HCT116 (cell line): ENCODE measurements around the gene TRIM69. TPM values are rescaled to one million over a fixed set of nuclear protein-coding genes. Genes with fewer than 3 reads are reported as not detected.

Experiments
- ATAC-seq: fragments of 200-7000 bp; cut with Tn5 transposase; 2 replicates; pipeline ENCODE4 v1.9.1; 2020; ENCODE audit warnings: mild to moderate bottlenecking, moderate library complexity
- BruUV-seq: library from RNA; stranded (reverse); fragments of 400-500 nt; replicated peaks from 2 replicates; lab custom pipeline; 2021; lab: Mats Ljungman, UMichigan
- CTCF ChIA-PET: fragments of 300-600 bp; sonication (Branson Sonifier 250); formaldehyde crosslinking; loops from one replicate; lab custom pipeline; 2021; ENCODE audit warnings: antibody characterized with exemption; lab: Charles Lee
- POLR2A ChIA-PET: fragments of 300-600, 350-600 bp; sonication (Branson Sonifier 250); formaldehyde crosslinking; loops from one replicate; lab custom pipeline; 2021; ENCODE audit warnings: antibody characterized with exemption; lab: Charles Lee
- RAD21 ChIA-PET, 2 experiments: fragments of 300-600 bp; sonication (Branson Sonifier 250); formaldehyde crosslinking; loops; one replicate each; lab custom pipeline; 2023; ENCODE audit warnings: low total read pairs in 2 of 2; ENCODE audit not compliant: uncharacterized antibody in 2 of 2, unreplicated experiment in 2 of 2, low non-redundant PET in 1 of 2; lab: Charles Lee
- DNase-seq: peaks from one replicate; pipeline ENCODE4 v3.0.0-alpha.2; 2010; ENCODE audit warnings: low read depth, low spot score
- H2AFZ ChIP-seq: fragments of 200-600 bp; shearing (Covaris generic), sonication (generic); 2 replicates; pipeline ENCODE4 v1.6.1; 2017; ENCODE audit warnings: low read depth, mixed run types, mixed read lengths, antibody characterized with exemption, low read length; ENCODE audit not compliant: poor library complexity, severe bottlenecking
- H3K27ac ChIP-seq: 2 replicates; pipeline ENCODE4 v1.5.1; 2012; ENCODE audit warnings: low read depth, low read length
- H3K27me3 ChIP-seq: fragments of 200-600 bp; sonication (generic); 2 replicates; pipeline ENCODE4 v1.6.1; 2016; ENCODE audit warnings: mixed run types, low read length, mixed read lengths; ENCODE audit not compliant: insufficient read depth
- H3K36me3 ChIP-seq, 2 experiments: fragments of 200-500 bp in 1 of 2; fragments of 200-600 bp in 1 of 2; sonication (Bioruptor generic) in 1 of 2; sonication (generic) in 1 of 2; 2 replicates each; pipeline versions ENCODE4 v1.5.1 to v1.6.1; 2014 to 2016; ENCODE audit warnings: low read length in 2 of 2, inconsistent platforms in 1 of 2, mixed read lengths in 1 of 2, mixed run types in 1 of 2; ENCODE audit not compliant: insufficient read depth in 2 of 2, control insufficient read depth in 1 of 2
- H3K4me1 ChIP-seq, 2 experiments: fragments of 200-600 bp in 1 of 2; sonication (generic) in 1 of 2; 2 replicates each; pipeline versions ENCODE4 v1.5.1 to v1.6.1; 2012 to 2017; ENCODE audit warnings: low read length in 2 of 2, inconsistent platforms in 1 of 2, mild to moderate bottlenecking in 1 of 2, mixed read lengths in 1 of 2, mixed run types in 1 of 2, moderate library complexity in 1 of 2; ENCODE audit not compliant: insufficient read depth in 2 of 2, control insufficient read depth in 1 of 2
- H3K4me2 ChIP-seq: fragments of 200-600 bp; sonication (generic); 2 replicates; pipeline ENCODE4 v1.6.1; 2017; ENCODE audit warnings: mixed run types, low read length, mixed read lengths
- H3K4me3 ChIP-seq, 2 experiments: fragments of 200-600 bp in 1 of 2; sonication (generic) in 1 of 2; replicated peaks in 1 of 2; 2 replicates each; pipeline ENCODE4 v1.5.1; 2011 to 2016; ENCODE audit warnings: low read length in 2 of 2, control low read depth in 1 of 2, low read depth in 1 of 2, mild to moderate bottlenecking in 1 of 2, mixed read lengths in 1 of 2, mixed run types in 1 of 2
- H3K79me2 ChIP-seq: fragments of 200-600 bp; sonication (generic); 2 replicates; pipeline ENCODE4 v1.6.1; 2017; ENCODE audit warnings: mild to moderate bottlenecking, mixed run types, low read length, moderate library complexity, mixed read lengths; ENCODE audit not compliant: insufficient read depth
- H3K9ac ChIP-seq: fragments of 200-600 bp; sonication (generic); 2 replicates; pipeline ENCODE4 v1.6.1; 2016; ENCODE audit warnings: low read length, mixed read lengths
- H3K9me2 ChIP-seq: fragments of 200-600 bp; sonication (generic), shearing (Covaris generic); 2 replicates; pipeline ENCODE4 v1.6.1; 2017; ENCODE audit warnings: mixed run types, mild to moderate bottlenecking, moderate library complexity; ENCODE audit not compliant: insufficient read depth
- H3K9me3 ChIP-seq, 2 experiments: fragments of 200-500 bp in 1 of 2; fragments of 200-600 bp in 1 of 2; sonication (Bioruptor generic) in 1 of 2; sonication (generic) in 1 of 2; 2 replicates each; pipeline ENCODE4 v1.6.1; 2014 to 2017; ENCODE audit warnings: low read length in 2 of 2, mixed read lengths in 2 of 2, inconsistent platforms in 1 of 2, low read depth in 1 of 2, mild to moderate bottlenecking in 1 of 2, mixed run types in 1 of 2, moderate library complexity in 1 of 2; ENCODE audit not compliant: control insufficient read depth in 1 of 2, insufficient read depth in 1 of 2
- H4K20me1 ChIP-seq: fragments of 200-600 bp; sonication (generic), shearing (Covaris generic); 2 replicates; pipeline ENCODE4 v1.6.1; 2017; ENCODE audit warnings: mixed run types, mild to moderate bottlenecking, moderate library complexity; ENCODE audit not compliant: insufficient read depth
- CBX3 ChIP-seq: IDR thresholded peaks from 2 replicates; pipeline ENCODE4 v1.6.1; 2012; ENCODE audit warnings: low read depth
- CEBPB ChIP-seq: IDR thresholded peaks from 2 replicates; pipeline ENCODE4 v1.6.1; 2012; ENCODE audit warnings: low read depth
- EGR1 ChIP-seq: IDR thresholded peaks from 2 replicates; pipeline ENCODE4 v1.6.1; 2012; ENCODE audit warnings: low read depth
- EZH2 ChIP-seq: fragments of 200-600 bp; sonication (generic); IDR thresholded peaks from 2 replicates; pipeline ENCODE4 v1.6.1; 2017; ENCODE audit warnings: antibody characterized with exemption, mixed run types
- JUND ChIP-seq: IDR thresholded peaks from 2 replicates; pipeline ENCODE4 v1.6.1; 2012
- POLR2A ChIP-seq: IDR thresholded peaks from 2 replicates; pipeline ENCODE4 v1.7.0; 2011; ENCODE audit warnings: borderline replicate concordance; ENCODE audit not compliant: insufficient read depth, insufficient read length; ENCODE audit errors: extremely low read depth
- POLR2AphosphoS5 ChIP-seq: IDR thresholded peaks from 2 replicates; pipeline ENCODE4 v1.6.1; 2011; ENCODE audit warnings: mild to moderate bottlenecking, low read depth, low read length, moderate library complexity
- RAD21 ChIP-seq: IDR thresholded peaks from 2 replicates; pipeline ENCODE4 v1.6.1; 2012; ENCODE audit warnings: low read depth, mild to moderate bottlenecking
- SP1 ChIP-seq: IDR thresholded peaks from 2 replicates; pipeline ENCODE4 v1.6.1; 2012; ENCODE audit warnings: low read depth
- SRF ChIP-seq: IDR thresholded peaks from 2 replicates; pipeline ENCODE4 v1.6.1; 2012; ENCODE audit warnings: low read depth
- TCF7L2 ChIP-seq: IDR thresholded peaks from 2 replicates; pipeline ENCODE4 v1.7.0; 2011; ENCODE audit warnings: borderline replicate concordance, inconsistent platforms; ENCODE audit not compliant: insufficient read depth, insufficient read length; ENCODE audit errors: extremely low read depth
- YY1 ChIP-seq: IDR thresholded peaks from 2 replicates; pipeline ENCODE4 v1.6.1; 2011; ENCODE audit warnings: low read length, low read depth, moderate library complexity, mild to moderate bottlenecking; ENCODE audit not compliant: insufficient replicate concordance; ENCODE audit errors: extremely low read depth
- ZNF274 ChIP-seq: fragments of 200-500 bp; sonication (Bioruptor generic); IDR thresholded peaks from 2 replicates; pipeline ENCODE4 v1.6.1; 2014; ENCODE audit warnings: mild to moderate bottlenecking, low read depth, low read length, inconsistent platforms
- intact Hi-C: fragments of 100-400 bp; cut with micrococcal nuclease; formaldehyde crosslinking; loops from 2 replicates; pipeline ENCODE4 v1.10.0; 2022
- total RNA-seq: library from RNA; stranded (reverse); gene quantifications from one replicate; pipeline ENCODE4 v1.2.1, GENCODE V29; 2021; ENCODE audit not compliant: unreplicated experiment
- TF ChIP-seq, protein P1 (sequence below): IDR thresholded peaks from 2 replicates; pipeline ENCODE4 v1.6.1; 2012
- TF ChIP-seq, protein P2 (sequence below): IDR thresholded peaks from 2 replicates; pipeline ENCODE4 v1.6.1; 2012
- TF ChIP-seq, protein P3 (sequence below), 3 experiments: fragments of 200-600 bp in 1 of 3; sonication (generic) in 1 of 3; IDR thresholded peaks in 2 of 3; conservative IDR thresholded peaks in 1 of 3; 2 replicates each; pipeline ENCODE4 v1.5.1; 2012 to 2017; ENCODE audit warnings: low read depth in 2 of 3, low read length in 2 of 3, antibody characterized with exemption in 1 of 3, borderline replicate concordance in 1 of 3, control low read depth in 1 of 3, mild to moderate bottlenecking in 1 of 3, mixed read lengths in 1 of 3, mixed run types in 1 of 3, moderate library complexity in 1 of 3; ENCODE audit not compliant: insufficient read depth in 1 of 3
- TF ChIP-seq, protein P4 (sequence below): IDR thresholded peaks from 2 replicates; pipeline ENCODE4 v1.6.1; 2011; ENCODE audit warnings: mild to moderate bottlenecking, low read length, moderate library complexity; ENCODE audit not compliant: insufficient replicate concordance; ENCODE audit errors: extremely low read depth

Gene TRIM69
- total RNA-seq, 1 experiment from 2014 or later = 13.0 TPM

DNA sequence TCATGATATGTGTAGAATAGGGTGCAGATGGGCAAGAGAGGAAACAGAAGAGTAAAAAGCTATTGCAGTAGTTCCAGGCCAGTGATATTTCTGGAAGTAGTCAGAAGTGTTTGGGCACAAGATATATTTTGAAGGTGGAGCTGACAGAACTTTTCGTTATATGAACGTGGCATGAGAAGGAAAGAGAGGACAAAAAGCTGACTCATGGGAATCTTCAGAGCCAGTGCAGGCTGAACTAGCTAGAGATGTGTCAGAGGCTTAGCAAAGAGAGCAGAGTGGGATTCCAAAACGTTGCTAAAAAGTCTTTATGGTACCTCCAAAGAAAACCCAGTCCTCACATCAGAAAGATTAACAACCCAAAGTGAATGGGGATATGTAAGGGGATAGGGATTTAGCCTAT is 28.7 kb downstream of the TRIM69 start:
- intact Hi-C loops = no loop called here
- no peak overlapping the region for H3K4me3 ChIP-seq
- H3K36me3 ChIP-seq = no peaks in the 10 kb centered on the region
- BruUV-seq = no TSS peak
- no peak overlapping the region for H2AFZ ChIP-seq
- ChIA-PET CTCF (no interaction called here), POLR2A (no interaction called here), RAD21 (no interaction called here)
- TF ChIP-seq POLR2A = no peak
- no peak for TF ChIP-seq SP1
- no peak for TF ChIP-seq EGR1
- no peak for TF ChIP-seq SRF
- TF ChIP-seq YY1 = no peak
- TF ChIP-seq, protein P1, sequence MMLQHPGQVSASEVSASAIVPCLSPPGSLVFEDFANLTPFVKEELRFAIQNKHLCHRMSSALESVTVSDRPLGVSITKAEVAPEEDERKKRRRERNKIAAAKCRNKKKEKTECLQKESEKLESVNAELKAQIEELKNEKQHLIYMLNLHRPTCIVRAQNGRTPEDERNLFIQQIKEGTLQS = no peak
- TF ChIP-seq CBX3 = no peak
- TF ChIP-seq TCF7L2 = no peak
- no peak for TF ChIP-seq CEBPB
- TF ChIP-seq, protein P2, sequence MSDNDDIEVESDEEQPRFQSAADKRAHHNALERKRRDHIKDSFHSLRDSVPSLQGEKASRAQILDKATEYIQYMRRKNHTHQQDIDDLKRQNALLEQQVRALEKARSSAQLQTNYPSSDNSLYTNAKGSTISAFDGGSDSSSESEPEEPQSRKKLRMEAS = no peak
- no peak for TF ChIP-seq JUND
- no peak for TF ChIP-seq POLR2AphosphoS5
- TF ChIP-seq, protein P3, sequence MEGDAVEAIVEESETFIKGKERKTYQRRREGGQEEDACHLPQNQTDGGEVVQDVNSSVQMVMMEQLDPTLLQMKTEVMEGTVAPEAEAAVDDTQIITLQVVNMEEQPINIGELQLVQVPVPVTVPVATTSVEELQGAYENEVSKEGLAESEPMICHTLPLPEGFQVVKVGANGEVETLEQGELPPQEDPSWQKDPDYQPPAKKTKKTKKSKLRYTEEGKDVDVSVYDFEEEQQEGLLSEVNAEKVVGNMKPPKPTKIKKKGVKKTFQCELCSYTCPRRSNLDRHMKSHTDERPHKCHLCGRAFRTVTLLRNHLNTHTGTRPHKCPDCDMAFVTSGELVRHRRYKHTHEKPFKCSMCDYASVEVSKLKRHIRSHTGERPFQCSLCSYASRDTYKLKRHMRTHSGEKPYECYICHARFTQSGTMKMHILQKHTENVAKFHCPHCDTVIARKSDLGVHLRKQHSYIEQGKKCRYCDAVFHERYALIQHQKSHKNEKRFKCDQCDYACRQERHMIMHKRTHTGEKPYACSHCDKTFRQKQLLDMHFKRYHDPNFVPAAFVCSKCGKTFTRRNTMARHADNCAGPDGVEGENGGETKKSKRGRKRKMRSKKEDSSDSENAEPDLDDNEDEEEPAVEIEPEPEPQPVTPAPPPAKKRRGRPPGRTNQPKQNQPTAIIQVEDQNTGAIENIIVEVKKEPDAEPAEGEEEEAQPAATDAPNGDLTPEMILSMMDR (IDR thresholded peaks at IDR 0.05 in 2 of 3, conservative IDR thresholded peaks at IDR 0.05 in 1 of 3; ENCODE audit: borderline replicate concordance in 1 of 3, insufficient read depth in 1 of 3, low read depth in 2 of 3, low read length in 2 of 3) = no peak
- no peak for TF ChIP-seq RAD21
- TF ChIP-seq, protein P4, sequence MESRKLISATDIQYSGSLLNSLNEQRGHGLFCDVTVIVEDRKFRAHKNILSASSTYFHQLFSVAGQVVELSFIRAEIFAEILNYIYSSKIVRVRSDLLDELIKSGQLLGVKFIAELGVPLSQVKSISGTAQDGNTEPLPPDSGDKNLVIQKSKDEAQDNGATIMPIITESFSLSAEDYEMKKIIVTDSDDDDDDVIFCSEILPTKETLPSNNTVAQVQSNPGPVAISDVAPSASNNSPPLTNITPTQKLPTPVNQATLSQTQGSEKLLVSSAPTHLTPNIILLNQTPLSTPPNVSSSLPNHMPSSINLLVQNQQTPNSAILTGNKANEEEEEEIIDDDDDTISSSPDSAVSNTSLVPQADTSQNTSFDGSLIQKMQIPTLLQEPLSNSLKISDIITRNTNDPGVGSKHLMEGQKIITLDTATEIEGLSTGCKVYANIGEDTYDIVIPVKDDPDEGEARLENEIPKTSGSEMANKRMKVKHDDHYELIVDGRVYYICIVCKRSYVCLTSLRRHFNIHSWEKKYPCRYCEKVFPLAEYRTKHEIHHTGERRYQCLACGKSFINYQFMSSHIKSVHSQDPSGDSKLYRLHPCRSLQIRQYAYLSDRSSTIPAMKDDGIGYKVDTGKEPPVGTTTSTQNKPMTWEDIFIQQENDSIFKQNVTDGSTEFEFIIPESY = no peak
- no peak for TF ChIP-seq EZH2
- TF ChIP-seq ZNF274 = no peak
- no peaks in the 10 kb centered on the region for H3K27me3 ChIP-seq
- no peaks in the 10 kb centered on the region for H3K9me2 ChIP-seq
- ATAC-seq (no peak), DNase-seq (no peak)
- H4K20me1 ChIP-seq = no peaks in the 10 kb centered on the region
- no peak overlapping the region for H3K27ac ChIP-seq
- no peak overlapping the region for H3K4me2 ChIP-seq
- no peaks in the 10 kb centered on the region for H3K9me3 ChIP-seq
- H3K79me2 ChIP-seq = no peaks in the 10 kb centered on the region
- H3K9ac ChIP-seq = no peak overlapping the region
- no peaks in the 10 kb centered on the region for H3K4me1 ChIP-seq
